ENCODE results near the gene HOXD4. TPM values are rescaled to one million over a fixed set of nuclear protein-coding genes. Genes with fewer than 3 reads are reported as not detected.

Gene HOXD4
- total and polyA plus RNA-seq, 2 experiments from 2014 or later: 1.4 to 2.5 TPM

DNA sequence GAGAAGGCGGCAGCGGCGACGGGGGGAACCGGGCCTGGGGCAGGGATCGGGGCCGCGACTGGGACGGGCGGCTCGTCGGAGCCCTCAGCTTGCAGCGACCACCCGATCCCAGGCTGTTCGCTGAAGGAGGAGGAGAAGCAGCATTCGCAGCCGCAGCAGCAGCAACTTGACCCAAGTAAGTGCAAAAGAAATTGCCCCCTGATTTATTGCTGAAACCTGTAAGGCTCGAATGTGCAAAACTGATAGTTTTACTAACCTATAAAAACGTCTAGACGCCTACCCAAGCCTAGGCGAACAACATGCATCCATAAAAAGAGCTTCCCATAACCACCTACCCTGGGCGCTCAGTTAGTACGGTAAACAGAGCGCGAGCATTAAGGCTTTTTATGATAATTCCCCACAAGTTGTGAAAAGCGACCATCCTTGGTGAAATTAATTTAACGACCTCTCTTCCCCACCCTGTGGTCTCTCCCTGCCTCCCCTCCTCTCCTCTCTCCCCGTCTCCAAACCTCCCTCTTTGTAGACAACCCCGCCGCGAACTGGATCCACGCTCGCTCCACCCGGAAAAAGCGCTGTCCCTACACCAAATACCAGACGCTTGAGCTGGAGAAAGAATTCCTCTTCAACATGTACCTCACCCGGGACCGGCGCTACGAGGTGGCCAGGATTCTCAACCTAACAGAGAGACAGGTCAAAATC is 27.8 kb upstream of the HOXD4 start:
- Histone ChIP-seq H4K20me1 (ENCODE audit: insufficient read depth) (no peaks in the 10 kb centered on the region), H3K27me3 (replicated peaks; ENCODE audit: insufficient read depth) (no peaks in the 10 kb centered on the region)
- in situ Hi-C loops (cut with MboI): loop anchor here (10.0 to 25.0 kb wide), 2 partner anchors 701 to 1614 kb away; no protein-coding TSS in a partner anchor

DNA sequence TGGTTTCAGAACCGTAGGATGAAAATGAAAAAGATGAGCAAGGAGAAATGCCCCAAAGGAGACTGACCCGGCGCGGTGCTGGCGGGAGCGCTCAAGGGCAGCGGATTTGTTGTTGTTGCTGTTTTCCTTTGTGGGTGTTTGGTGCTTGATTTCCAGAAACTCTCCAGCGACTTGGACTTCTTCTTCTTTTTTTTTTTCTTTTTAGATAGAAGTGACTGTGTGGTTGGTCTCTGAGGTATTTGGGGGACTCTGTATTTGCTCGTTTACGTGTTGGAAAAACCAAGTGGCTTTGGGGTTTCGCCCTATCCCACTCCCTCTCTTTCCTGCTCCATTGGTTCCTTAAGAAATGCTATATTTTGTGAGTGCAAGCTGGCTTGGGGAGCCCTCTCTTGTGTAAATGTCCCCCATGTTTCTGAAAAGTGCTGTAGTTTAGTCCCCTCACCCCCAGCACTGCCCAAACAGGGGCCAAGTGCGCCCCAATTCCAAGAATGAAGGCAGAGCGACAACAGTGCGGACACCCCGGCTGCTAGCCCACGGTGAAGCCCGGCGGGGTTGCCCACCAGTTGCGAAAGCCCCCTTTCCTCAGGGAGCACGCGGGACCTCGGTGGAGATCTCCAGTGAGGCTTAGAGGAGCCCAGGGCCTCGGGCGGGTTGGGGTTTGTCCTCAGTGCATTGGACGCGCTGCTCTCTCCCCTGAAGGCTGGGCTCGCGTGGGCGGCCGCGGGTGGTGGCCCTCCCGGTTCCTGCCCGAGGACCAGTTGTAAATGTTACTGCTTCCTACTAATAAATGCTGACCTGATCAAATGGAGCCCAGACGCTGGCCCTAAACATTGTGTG is 27.0 kb upstream of the HOXD4 start:
- Histone ChIP-seq H3F3A (ENCODE audit: insufficient read depth) (peaks cover 28% of the 10 kb centered on the region), H3K27me3 (replicated peaks; ENCODE audit: insufficient read depth) (no peaks in the 10 kb centered on the region), H2AFZ (no peak overlapping the region), H4K20me1 (ENCODE audit: insufficient read depth) (no peaks in the 10 kb centered on the region), H3K4me1 (ENCODE audit: insufficient read depth) (peaks cover 20% of the 10 kb centered on the region), H3K4me3 (no peak overlapping the region), H3K4me2 (ENCODE audit: unreplicated experiment) (no peak overlapping the region), H3K36me3 (ENCODE audit: low read depth) (peaks cover 6% of the 10 kb centered on the region; the same call in 1 of the 2 replicates), H3K9ac (no peak overlapping the region), H3K9me3 (ENCODE audit: low read depth) (no peaks in the 10 kb centered on the region), H3K27ac (no peak overlapping the region), H3K79me2 (ENCODE audit: insufficient read depth) (peaks cover 64% of the 10 kb centered on the region), H3K9me2 (ENCODE audit: insufficient read depth) (no peaks in the 10 kb centered on the region)
- WGBS, 2 experiments (ENCODE audit: low coverage in 1 of 2, low lambda C conversion rate in 2 of 2, missing lambda C conversion rate in 2 of 2): 95 to 97% methylated on average over 31 to 34 of the region's 34 CpGs
- in situ Hi-C loops (cut with MboI): loop anchor here (10.0 to 25.0 kb wide), 2 partner anchors 700 to 1613 kb away; no protein-coding TSS in a partner anchor
- DNase-seq: no peak
- TF ChIP-seq EZH2 (IDR thresholded peaks at IDR 0.05; ENCODE audit: insufficient read depth, poor library complexity, severe bottlenecking) (no peak), EZH2phosphoT487 (IDR thresholded peaks at IDR 0.05; ENCODE audit: insufficient read depth, low read depth) (no peak)

More for the DNA sequence above, 27.8 kb upstream of the HOXD4 start:
- H3K79me2 ChIP-seq (ENCODE audit: insufficient read depth): peaks cover 66% of the 10 kb centered on the region
- H2AFZ ChIP-seq: peak overlapping the region; percentile 68; the same call in 1 of the 2 replicates
- H3K9ac ChIP-seq: peak overlapping the region; percentile 73
- H3K4me1 ChIP-seq (ENCODE audit: insufficient read depth): peaks cover 20% of the 10 kb centered on the region
- WGBS, 2 experiments (ENCODE audit: low coverage in 1 of 2, low lambda C conversion rate in 2 of 2, missing lambda C conversion rate in 2 of 2): 69% methylated on average over 38 to 40 of the region's 40 CpGs
- TF ChIP-seq EZH2phosphoT487 (IDR thresholded peaks at IDR 0.05; ENCODE audit: insufficient read depth, low read depth) (no peak), EZH2 (IDR thresholded peaks at IDR 0.05; ENCODE audit: insufficient read depth, poor library complexity, severe bottlenecking) (no peak)
- H3F3A ChIP-seq (ENCODE audit: insufficient read depth): peaks cover 28% of the 10 kb centered on the region
- H3K27ac ChIP-seq: no peak overlapping the region; the same call in 1 of the 2 replicates
- DNase-seq: no peak
- peak overlapping the region; percentile 56 for H3K4me2 ChIP-seq (ENCODE audit: unreplicated experiment)
- peaks cover 9% of the 10 kb centered on the region; the same call in 1 of the 2 replicates for H3K36me3 ChIP-seq (ENCODE audit: low read depth)
- H3K9me2 ChIP-seq (ENCODE audit: insufficient read depth): no peaks in the 10 kb centered on the region
- peak overlapping the region; percentile 70 for H3K4me3 ChIP-seq
- H3K9me3 ChIP-seq (ENCODE audit: low read depth): no peaks in the 10 kb centered on the region

DNA sequence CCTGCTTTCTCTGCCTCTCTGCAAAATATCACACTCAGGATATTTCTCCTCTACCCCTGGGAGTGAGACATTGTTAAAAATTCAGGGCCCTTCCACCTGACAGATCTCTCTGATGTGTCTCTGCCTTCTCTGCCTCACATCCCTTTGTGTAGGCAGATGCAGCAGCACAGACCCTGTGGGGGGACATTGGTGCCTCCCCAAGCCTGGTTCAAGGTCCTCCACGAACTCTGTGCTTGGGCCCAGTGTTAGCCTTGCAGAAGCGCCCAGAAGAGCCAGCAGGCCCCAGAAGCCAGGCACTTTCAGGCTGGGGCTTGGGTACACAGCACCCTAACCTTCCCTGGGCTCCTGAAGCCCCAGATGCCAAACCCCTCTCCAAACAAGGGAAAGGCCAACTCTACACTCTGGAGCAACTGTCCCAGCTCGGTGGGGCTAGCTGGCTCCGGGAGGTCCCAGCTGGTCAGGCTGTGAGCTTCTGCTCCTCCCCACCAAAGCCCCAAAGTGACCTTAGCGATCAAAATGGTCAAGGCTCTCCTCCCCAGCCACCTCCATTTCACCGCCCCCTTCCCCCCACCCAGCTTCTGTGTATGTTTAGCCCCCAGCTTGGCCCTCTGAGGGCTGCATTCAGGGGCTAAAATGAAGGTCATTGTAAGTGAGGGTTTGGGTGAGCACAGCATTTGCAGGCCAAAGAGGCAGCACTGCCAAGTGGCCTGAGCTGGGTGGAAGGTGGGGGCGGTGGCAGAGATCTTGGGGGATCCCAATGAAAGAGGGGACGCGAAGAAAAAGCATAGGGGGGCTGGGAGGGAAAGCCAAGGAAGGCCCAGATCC is 26.2 kb upstream of the HOXD4 start:
- TF ChIP-seq EZH2phosphoT487 (IDR thresholded peaks at IDR 0.05; ENCODE audit: insufficient read depth, low read depth): no peak
- TF ChIP-seq EZH2 (IDR thresholded peaks at IDR 0.05; ENCODE audit: insufficient read depth, poor library complexity, severe bottlenecking): no peak

More for the DNA sequence above, 26.2 kb upstream of the HOXD4 start:
- Histone ChIP-seq H2AFZ (no peak overlapping the region), H3K27ac (peak overlapping the region; percentile 97; the same call in 1 of the 2 replicates), H3K9me2 (ENCODE audit: insufficient read depth) (no peaks in the 10 kb centered on the region), H3K9ac (no peak overlapping the region), H3K4me3 (no peak overlapping the region), H3K36me3 (ENCODE audit: low read depth) (peaks cover 6% of the 10 kb centered on the region; the same call in 1 of the 2 replicates), H3K4me1 (ENCODE audit: insufficient read depth) (peaks cover 20% of the 10 kb centered on the region), H3K9me3 (ENCODE audit: low read depth) (no peaks in the 10 kb centered on the region), H3K4me2 (ENCODE audit: unreplicated experiment) (no peak overlapping the region), H4K20me1 (ENCODE audit: insufficient read depth) (no peaks in the 10 kb centered on the region), H3F3A (ENCODE audit: insufficient read depth) (peaks cover 22% of the 10 kb centered on the region), H3K79me2 (ENCODE audit: insufficient read depth) (peaks cover 57% of the 10 kb centered on the region), H3K27me3 (replicated peaks; ENCODE audit: insufficient read depth) (no peaks in the 10 kb centered on the region)
- in situ Hi-C loops (cut with MboI): loop anchor here (5.0 to 25.0 kb wide), 4 partner anchors 512 to 1612 kb away; no protein-coding TSS in a partner anchor
- no peak for DNase-seq
- WGBS, 2 experiments (ENCODE audit: low coverage in 1 of 2, low lambda C conversion rate in 2 of 2, missing lambda C conversion rate in 2 of 2): 90 to 92% methylated on average over 9 of the region's 9 CpGs
